PC-3 (cell line): Measurements from ENCODE around the gene OR6K6. TPM values are rescaled to one million over a fixed set of nuclear protein-coding genes. Genes with fewer than 3 reads are reported as not detected.

Source experiments
- ATAC-seq: fragments of 200-7000 bp; cut with Tn5 transposase; 2 replicates; pipeline ENCODE4 v1.9.1; 2020; ENCODE audit warnings: mild to moderate bottlenecking, moderate library complexity
- BruUV-seq: library from RNA; stranded (reverse); fragments of 400-500 nt; replicated peaks from 2 replicates; lab custom pipeline; 2021; lab: Mats Ljungman, UMichigan
- CTCF ChIA-PET: fragments of 300-600 bp; sonication (Branson Sonifier 250); formaldehyde crosslinking; loops from one replicate; lab custom pipeline; 2022; ENCODE audit warnings: antibody characterized with exemption; lab: Charles Lee
- POLR2A ChIA-PET: fragments of 300-600 bp; sonication (Branson Sonifier 250); formaldehyde crosslinking; loops from one replicate; lab custom pipeline; 2022; ENCODE audit warnings: antibody characterized with exemption; ENCODE audit not compliant: unreplicated experiment; lab: Charles Lee
- DNase-seq: peaks from one replicate; pipeline ENCODE4 v3.0.0-alpha.2; 2015
- H2AFZ ChIP-seq: fragments of 300-600 bp; sonication (generic); 2 replicates; pipeline ENCODE4 v1.6.0; 2016; ENCODE audit warnings: antibody characterized with exemption, low read length
- H3F3A ChIP-seq: fragments of 300-600 bp; sonication (generic); one replicate; pipeline ENCODE4 v1.6.0; 2017; ENCODE audit warnings: antibody characterized with exemption, low read length, control low read depth, mild to moderate bottlenecking; ENCODE audit not compliant: unreplicated experiment
- H3K27ac ChIP-seq: fragments of 300-600 bp; sonication (generic); 2 replicates; pipeline ENCODE4 v1.5.1; 2016; ENCODE audit warnings: mild to moderate bottlenecking, low read length
- H3K27me3 ChIP-seq: fragments of 300-600 bp; sonication (generic); 2 replicates; pipeline ENCODE4 v1.6.1; 2016; ENCODE audit warnings: low read length, mixed read lengths
- H3K36me3 ChIP-seq: fragments of 300-600 bp; sonication (generic); 2 replicates; pipeline ENCODE4 v1.6.1; 2016; ENCODE audit warnings: low read depth, mixed run types, low read length, mixed read lengths
- H3K4me1 ChIP-seq: fragments of 300-600 bp; sonication (generic); 2 replicates; pipeline ENCODE4 v1.5.1; 2016; ENCODE audit warnings: low read length; ENCODE audit not compliant: insufficient read depth
- H3K4me2 ChIP-seq: fragments of 300-600 bp; sonication (generic); 2 replicates; pipeline ENCODE4 v1.6.0; 2016; ENCODE audit warnings: low read length
- H3K4me3 ChIP-seq: fragments of 300-600 bp; sonication (generic); 2 replicates; pipeline ENCODE4 v1.5.1; 2016; ENCODE audit warnings: mild to moderate bottlenecking, low read length, mixed read lengths
- H3K79me2 ChIP-seq: fragments of 300-600 bp; sonication (generic); 2 replicates; pipeline ENCODE4 v1.6.1; 2017; ENCODE audit warnings: low read length, mixed read lengths
- H3K9ac ChIP-seq: fragments of 300-600 bp; sonication (generic); 2 replicates; pipeline ENCODE4 v1.6.0; 2016; ENCODE audit warnings: mild to moderate bottlenecking, low read length
- H3K9me2 ChIP-seq: fragments of 300-600 bp; sonication (generic); replicated peaks from 2 replicates; pipeline ENCODE4 v1.6.1; 2016; ENCODE audit warnings: mixed run types, low read length, mixed read lengths
- H3K9me3 ChIP-seq: fragments of 300-600 bp; sonication (generic); 2 replicates; pipeline ENCODE4 v1.6.1; 2016; ENCODE audit warnings: low read length, mixed read lengths
- H4K20me1 ChIP-seq: fragments of 300-600 bp; sonication (generic); 2 replicates; pipeline ENCODE4 v1.6.1; 2016; ENCODE audit warnings: low read length, mixed read lengths
- EZH2 ChIP-seq: fragments of 300-600 bp; sonication (generic); IDR thresholded peaks from one replicate; pipeline ENCODE4 v1.6.1; 2017; ENCODE audit warnings: antibody characterized with exemption, mild to moderate bottlenecking, low read length; ENCODE audit not compliant: unreplicated experiment
- EZH2phosphoT487 ChIP-seq: fragments of 300-600 bp; sonication (generic); IDR thresholded peaks from 2 replicates; pipeline ENCODE4 v1.6.1; 2018; ENCODE audit warnings: mild to moderate bottlenecking, antibody characterized with exemption, low read length, borderline replicate concordance
- intact Hi-C: fragments of 100-400 bp; cut with micrococcal nuclease; formaldehyde crosslinking; loops from 2 replicates; pipeline ENCODE4 v1.9.0; 2023
- total RNA-seq: library from RNA; depleted of rRNA; stranded (reverse); fragments of >200 nt; gene quantifications from 2 replicates; pipeline ENCODE4 v1.2.3, GENCODE V29; 2014
- TF ChIP-seq, protein P1 (sequence below): fragments of 300-600 bp; sonication (generic); conservative IDR thresholded peaks from 2 replicates; pipeline ENCODE4 v1.5.1; 2017; ENCODE audit warnings: antibody characterized with exemption, low read depth, mild to moderate bottlenecking, low read length

The OR6K6 gene
- total RNA-seq, 1 experiment from 2014 or later, result not detected

- DNase-seq, result no peak
- no TSS peak for BruUV-seq
- POLR2A ChIA-PET, result no interaction called here
Observed at GRCh38 chr1:158714754-158715153, 39.8 kb upstream of the OR6K6 start.

DNA sequence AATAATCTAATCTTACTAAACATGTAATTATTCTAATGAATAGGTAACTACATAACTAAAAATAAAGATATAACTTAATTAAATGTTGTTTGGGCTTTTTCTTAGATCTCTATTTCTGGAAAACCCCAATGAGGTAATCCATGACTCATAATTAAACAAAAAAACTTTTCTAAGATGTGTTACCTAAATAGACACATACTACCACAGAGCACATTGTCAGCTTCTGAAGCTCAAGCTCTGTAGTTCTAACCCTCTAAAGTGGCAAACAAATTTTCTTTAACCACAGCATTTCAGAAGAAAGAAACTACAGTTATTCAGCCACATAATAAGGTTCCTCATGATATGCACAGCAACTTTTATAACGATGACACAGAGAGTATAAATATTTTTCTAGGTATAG is 38.2 kb upstream of the OR6K6 start:
- Histone ChIP-seq H3F3A (no peaks in the 10 kb centered on the region), H3K9me2 (no peaks in the 10 kb centered on the region), H3K4me2 (no peak overlapping the region), H3K9me3 (no peaks in the 10 kb centered on the region; the same call in 1 of the 2 replicates), H4K20me1 (no peaks in the 10 kb centered on the region), H3K4me3 (no peak overlapping the region), H3K36me3 (no peaks in the 10 kb centered on the region), H2AFZ (no peak overlapping the region), H3K9ac (no peak overlapping the region), H3K4me1 (no peaks in the 10 kb centered on the region), H3K79me2 (no peaks in the 10 kb centered on the region), H3K27ac (no peak overlapping the region), H3K27me3 (peaks cover 13% of the 10 kb centered on the region; the same call in 1 of the 2 replicates)
- no TSS peak for BruUV-seq
- no peak for TF ChIP-seq EZH2phosphoT487
- no peak for TF ChIP-seq EZH2
- TF ChIP-seq, protein P1, sequence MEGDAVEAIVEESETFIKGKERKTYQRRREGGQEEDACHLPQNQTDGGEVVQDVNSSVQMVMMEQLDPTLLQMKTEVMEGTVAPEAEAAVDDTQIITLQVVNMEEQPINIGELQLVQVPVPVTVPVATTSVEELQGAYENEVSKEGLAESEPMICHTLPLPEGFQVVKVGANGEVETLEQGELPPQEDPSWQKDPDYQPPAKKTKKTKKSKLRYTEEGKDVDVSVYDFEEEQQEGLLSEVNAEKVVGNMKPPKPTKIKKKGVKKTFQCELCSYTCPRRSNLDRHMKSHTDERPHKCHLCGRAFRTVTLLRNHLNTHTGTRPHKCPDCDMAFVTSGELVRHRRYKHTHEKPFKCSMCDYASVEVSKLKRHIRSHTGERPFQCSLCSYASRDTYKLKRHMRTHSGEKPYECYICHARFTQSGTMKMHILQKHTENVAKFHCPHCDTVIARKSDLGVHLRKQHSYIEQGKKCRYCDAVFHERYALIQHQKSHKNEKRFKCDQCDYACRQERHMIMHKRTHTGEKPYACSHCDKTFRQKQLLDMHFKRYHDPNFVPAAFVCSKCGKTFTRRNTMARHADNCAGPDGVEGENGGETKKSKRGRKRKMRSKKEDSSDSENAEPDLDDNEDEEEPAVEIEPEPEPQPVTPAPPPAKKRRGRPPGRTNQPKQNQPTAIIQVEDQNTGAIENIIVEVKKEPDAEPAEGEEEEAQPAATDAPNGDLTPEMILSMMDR, result no peak
- ATAC-seq (no peak), DNase-seq (no peak)
- CTCF ChIA-PET, result no interaction called here
- POLR2A ChIA-PET, result interaction anchor here (0.6 kb wide), 1 partner anchor 1005 kb away, joined by 5 read pairs; no protein-coding TSS in a partner anchor
- intact Hi-C loops, result no loop called here

More at GRCh38 chr1:158714754-158715153, 39.8 kb upstream of the OR6K6 start:
- Histone ChIP-seq H2AFZ (no peak overlapping the region), H3K27me3 (peaks cover 23% of the 10 kb centered on the region), H3K9ac (no peak overlapping the region), H3K27ac (no peak overlapping the region), H3K9me2 (no peaks in the 10 kb centered on the region), H3K4me1 (no peaks in the 10 kb centered on the region), H3K4me3 (no peak overlapping the region), H3K79me2 (no peaks in the 10 kb centered on the region), H4K20me1 (no peaks in the 10 kb centered on the region), H3K9me3 (no peaks in the 10 kb centered on the region; the same call in 1 of the 2 replicates), H3K36me3 (no peaks in the 10 kb centered on the region), H3K4me2 (no peak overlapping the region), H3F3A (no peaks in the 10 kb centered on the region)
- TF ChIP-seq EZH2, result no peak
- TF ChIP-seq EZH2phosphoT487, result no peak
- TF ChIP-seq, protein P1, result no peak
- CTCF ChIA-PET, result no interaction called here
- no peak for ATAC-seq
- intact Hi-C loops, result no loop called here

GRCh38 chr1:158717344-158717743 is 37.2 kb upstream of the OR6K6 start:
- TF ChIP-seq EZH2 (no peak), EZH2phosphoT487 (no peak)
- TF ChIP-seq, protein P1, result no peak
- Histone ChIP-seq H3K4me2 (no peak overlapping the region), H3K9me2 (no peaks in the 10 kb centered on the region), H3K36me3 (no peaks in the 10 kb centered on the region), H3K9ac (no peak overlapping the region), H3K79me2 (no peaks in the 10 kb centered on the region), H3F3A (no peaks in the 10 kb centered on the region), H4K20me1 (no peaks in the 10 kb centered on the region), H3K27ac (no peak overlapping the region), H3K9me3 (no peaks in the 10 kb centered on the region; the same call in 1 of the 2 replicates), H3K4me1 (no peaks in the 10 kb centered on the region), H3K4me3 (no peak overlapping the region), H3K27me3 (peaks cover 6% of the 10 kb centered on the region; the same call in 1 of the 2 replicates), H2AFZ (no peak overlapping the region)
- no peak for DNase-seq
- intact Hi-C loops, result no loop called here
- no peak for ATAC-seq
- POLR2A ChIA-PET, result no interaction called here
- BruUV-seq, result no TSS peak
- CTCF ChIA-PET, result no interaction called here
